Lung microvascular endothelial cell (primary cell): ENCODE data around the gene CD83. TPM values are rescaled to one million over a fixed set of nuclear protein-coding genes. Genes with fewer than 3 reads are reported as not detected.

ENCODE experiments used
- total RNA-seq: library from RNA; depleted of rRNA; stranded (reverse); fragments of >200 nt; gene quantifications from 2 replicates; pipeline ENCODE4 v1.2.1, GENCODE V29; 2014

CD83 gene
- total RNA-seq, 1 donor from 2014 or later: 4.6 TPM

Other genes starting within 250 kb of the CD83 start
- under 0.01 and 0.22 TPM in 2 replicates for gene RNF182, start 192.8 kb upstream of the CD83 start, total RNA-seq